ENCODE measurements around the gene AUH. TPM values are rescaled to one million over a fixed set of nuclear protein-coding genes. Genes with fewer than 3 reads are reported as not detected.
A peak's percentile ranks its signal among the peaks of the same experiment; 100 is the strongest.

The AUH gene
- 10 to 100 TPM; 58.0 to 76.1 TPM for total RNA-seq

GRCh38 chr9:91361291-91362050 is at the start of gene AUH:
Gene AUH, minus strand, starts transcription at chr9:91361918. Its CDS starts 29 bp downstream, at chr9:91361889.
- Histone ChIP-seq H3K27ac (peak within 1 kb of the TSS; percentile 93 to 94), H3K36me3 (no peaks in the 10 kb centered on the region), H3K4me3 (peak within 1 kb of the TSS; percentile 97 to 100), H3K27me3 (replicated peaks; ENCODE audit: insufficient read depth) (no peaks in the 10 kb centered on the region), H3K4me1 (replicated peaks) (peaks cover under 1% of the 10 kb centered on the region), H3K9me3 (no peaks in the 10 kb centered on the region)
- TF ChIP-seq POLR2AphosphoS5 (IDR thresholded peaks at IDR 0.05) = peak; percentile 12
- TF ChIP-seq CTCF (IDR thresholded peaks at IDR 0.05) = peak in 1 of 4 experiments; percentile 25
- peak; percentile 87 for TF ChIP-seq POLR2A (IDR thresholded peaks at IDR 0.05)
- under 1% methylated on average over 73 of the region's 82 CpGs for WGBS
- peak; percentile 81 for DNase-seq (ENCODE audit: low spot score)
- intact Hi-C loops (cut with DNase I) = loop anchor here (2.0 to 5.0 kb wide), 3 partner anchors 61 to 169 kb away; partner anchors contain the start of gene NFIL3

DNA sequence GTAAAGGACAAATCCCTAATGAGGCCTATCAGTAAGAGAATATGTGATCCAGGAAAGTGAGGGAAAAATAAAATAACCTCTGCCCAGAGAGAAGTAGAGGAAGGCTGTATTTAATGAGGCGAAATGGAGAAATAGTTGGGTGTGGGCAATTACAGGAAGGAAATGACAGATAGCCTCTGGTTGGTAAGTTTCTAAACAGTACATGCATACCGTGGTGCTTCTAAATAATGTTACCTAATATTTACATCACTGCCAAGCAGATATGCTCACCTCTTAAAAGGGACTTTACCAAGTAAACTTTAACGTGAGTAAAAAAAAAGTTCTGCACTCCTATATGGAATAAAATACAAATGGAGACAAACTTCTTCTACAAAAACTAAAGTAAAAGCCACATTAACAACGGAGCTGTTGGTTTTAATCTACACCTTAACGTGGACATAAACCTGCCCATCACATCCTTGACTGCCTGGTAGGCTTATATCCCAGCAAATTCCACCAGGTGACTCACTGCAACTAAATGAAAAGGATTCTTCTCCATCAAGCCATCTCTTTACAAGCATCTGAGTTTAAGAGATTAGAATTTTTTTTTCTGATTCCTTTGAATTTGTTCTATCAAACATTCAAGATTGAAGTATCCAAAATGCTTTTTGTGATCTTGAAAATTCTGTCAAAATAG is 49.5 kb upstream of the AUH start:
- H3K4me3 ChIP-seq = no peak overlapping the region
- no peak for DNase-seq (ENCODE audit: low spot score)
- TF ChIP-seq POLR2AphosphoS5 (IDR thresholded peaks at IDR 0.05) = no peak
- no peak for TF ChIP-seq CTCF (IDR thresholded peaks at IDR 0.05)
- 52% methylated on average over 5 of the region's 5 CpGs for WGBS
- H3K9me3 ChIP-seq = no peaks in the 10 kb centered on the region
- intact Hi-C loops (cut with DNase I) = no loop called here
- peaks cover 0 to 5% of the 10 kb centered on the region in 2 donors for H3K36me3 ChIP-seq
- H3K27me3 ChIP-seq (replicated peaks; ENCODE audit: insufficient read depth) = no peaks in the 10 kb centered on the region
- H3K27ac ChIP-seq = no peak overlapping the region
- peaks cover 2% of the 10 kb centered on the region for H3K4me1 ChIP-seq (replicated peaks)

GRCh38 chr9:91410161-91410560 is 48.4 kb upstream of the AUH start:
- no peak for TF ChIP-seq POLR2AphosphoS5 (IDR thresholded peaks at IDR 0.05)
- TF ChIP-seq POLR2A (IDR thresholded peaks at IDR 0.05) = no peak
- no peak for TF ChIP-seq CTCF (IDR thresholded peaks at IDR 0.05)
- Histone ChIP-seq H3K4me1 (replicated peaks) (peaks cover 2% of the 10 kb centered on the region), H3K9me3 (no peaks in the 10 kb centered on the region), H3K36me3 (peaks cover 0 to 5% of the 10 kb centered on the region in 2 donors), H3K27me3 (replicated peaks; ENCODE audit: insufficient read depth) (no peaks in the 10 kb centered on the region), H3K27ac (no peak overlapping the region), H3K4me3 (no peak overlapping the region)
- intact Hi-C loops (cut with DNase I) = no loop called here
- WGBS = 95% methylated on average over 12 of the region's 12 CpGs
- no peak for DNase-seq (ENCODE audit: low spot score)

DNA sequence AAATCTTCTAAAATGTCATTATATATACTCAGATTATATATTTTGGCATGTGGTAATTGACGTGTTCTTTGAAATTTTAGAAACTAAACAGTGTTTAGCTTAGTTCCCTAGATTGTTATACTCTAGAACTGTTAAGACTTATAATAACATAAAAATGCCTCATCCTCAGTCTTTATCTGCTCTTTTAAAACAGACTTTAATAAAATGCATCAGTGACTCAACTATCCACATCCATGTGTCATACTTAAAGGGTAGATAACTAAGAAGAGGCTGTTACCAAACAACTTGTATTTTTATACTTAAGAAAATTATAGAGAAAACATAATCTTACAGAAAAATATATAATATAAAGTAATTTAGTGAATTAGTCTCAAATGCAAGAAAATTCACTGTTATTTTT is 46.8 kb upstream of the AUH start:
- Histone ChIP-seq H3K4me3 (no peak overlapping the region), H3K27me3 (replicated peaks; ENCODE audit: insufficient read depth) (no peaks in the 10 kb centered on the region), H3K9me3 (no peaks in the 10 kb centered on the region), H3K27ac (no peak overlapping the region), H3K4me1 (replicated peaks) (peaks cover 2% of the 10 kb centered on the region), H3K36me3 (peaks cover 0 to 5% of the 10 kb centered on the region in 2 donors)
- intact Hi-C loops (cut with DNase I) = no loop called here
- no peak for TF ChIP-seq CTCF (IDR thresholded peaks at IDR 0.05)
- TF ChIP-seq POLR2AphosphoS5 (IDR thresholded peaks at IDR 0.05) = no peak
- no peak for TF ChIP-seq POLR2A (IDR thresholded peaks at IDR 0.05)
- WGBS = 93% methylated on average over 1 of the region's 1 CpG
- no peak for DNase-seq (ENCODE audit: low spot score)
